ENCODE measurements around the gene ANLN.
"Not testable (repeated sequence)": the region's sequence is repeated elsewhere in the genome, so short reads cannot be mapped to it uniquely, and the experiment has no call there.

ANLN gene
- total RNA-seq = 0.35 to 0.42 reads per million in 2 experiments

- DNase-seq (ENCODE audit: low read depth) = peak; percentile 78
These were observed at the start of gene ANLN for GRCh38 chr7:36389371-36390198. Gene ANLN, plus strand, starts transcription at chr7:36389862. Its CDS starts 165 bp downstream, at chr7:36390027.

GRCh38 chr7:36343548-36343947 is 46.1 kb upstream of the ANLN start:
- no peak for DNase-seq (ENCODE audit: low read depth)

- no peak for DNase-seq (ENCODE audit: low read depth)
These were observed 45.0 kb upstream of the ANLN start for GRCh38 chr7:36344622-36345021.

DNA sequence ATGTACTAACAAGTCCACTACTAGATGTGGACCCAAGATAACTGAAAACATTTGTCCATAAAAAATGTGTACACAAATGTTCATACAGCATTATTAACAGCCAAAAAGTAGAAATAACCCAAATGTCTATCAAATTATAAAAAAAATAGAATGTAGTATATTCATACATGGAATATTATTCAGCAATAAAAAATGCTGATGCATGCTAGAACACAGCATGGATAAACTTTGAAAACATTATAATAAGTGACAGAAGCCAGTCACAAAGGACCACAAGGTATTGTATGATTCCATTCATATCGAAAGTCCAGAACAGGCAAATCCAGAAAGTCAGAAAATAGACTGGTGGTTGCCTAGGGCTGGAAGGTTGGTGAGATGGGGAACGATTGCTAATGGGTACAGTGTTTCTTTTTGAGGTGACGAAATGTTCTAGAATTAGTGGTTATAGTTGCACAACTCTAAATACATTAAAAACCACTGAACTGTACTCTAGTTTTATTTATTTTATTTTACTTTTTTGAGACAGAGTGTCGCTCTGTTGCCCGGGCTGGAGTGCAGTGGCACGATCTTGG is 43.3 kb upstream of the ANLN start:
- DNase-seq (ENCODE audit: low read depth) = no peak

GRCh38 chr7:36348256-36348655 is 41.4 kb upstream of the ANLN start:
- DNase-seq (ENCODE audit: low read depth) = no peak

- no peak for DNase-seq (ENCODE audit: low read depth)
These were observed 40.9 kb upstream of the ANLN start for GRCh38 chr7:36348771-36349170.

DNA sequence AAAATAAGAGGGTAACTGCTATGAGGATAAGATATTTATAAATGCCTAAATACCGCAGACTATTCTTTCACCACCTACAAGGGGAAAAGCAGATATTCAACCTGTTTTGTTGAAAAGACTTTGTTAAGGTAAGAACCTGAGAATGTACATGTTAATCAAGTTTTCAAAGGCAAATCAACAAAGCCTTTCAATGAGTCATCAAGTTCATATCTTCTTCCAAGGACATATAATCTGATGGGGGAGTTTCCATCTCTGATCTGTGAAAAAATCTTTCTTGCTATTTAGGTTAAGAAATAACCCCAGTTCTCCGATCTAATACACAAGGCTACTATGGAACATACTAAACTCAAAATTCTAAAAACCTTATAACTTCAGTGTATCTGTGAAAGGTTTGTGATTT is 40.0 kb upstream of the ANLN start:
- no peak for DNase-seq (ENCODE audit: low read depth)

GRCh38 chr7:36355490-36355889 is 34.2 kb upstream of the ANLN start:
- no peak for DNase-seq (ENCODE audit: low read depth)

DNA sequence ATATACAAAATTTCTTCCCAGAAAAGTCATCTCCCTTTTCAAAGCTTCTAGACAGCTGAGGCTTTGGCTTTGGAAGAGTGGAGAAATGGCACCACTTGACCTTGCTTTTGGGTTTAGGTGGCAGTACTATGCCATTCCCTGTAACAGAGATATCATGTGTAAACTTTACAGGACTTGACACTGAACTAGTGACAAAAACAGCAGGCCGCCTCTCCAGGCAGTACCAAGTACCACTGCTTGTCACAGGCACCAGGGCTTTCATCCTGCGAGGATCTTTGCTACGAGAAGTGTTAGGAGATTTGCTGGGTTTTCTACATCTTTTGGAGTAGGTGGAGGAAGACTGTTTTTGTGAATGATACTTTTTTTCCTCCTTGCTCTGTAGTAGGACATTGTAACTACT is 32.6 kb upstream of the ANLN start:
- no peak for DNase-seq (ENCODE audit: low read depth)

DNA sequence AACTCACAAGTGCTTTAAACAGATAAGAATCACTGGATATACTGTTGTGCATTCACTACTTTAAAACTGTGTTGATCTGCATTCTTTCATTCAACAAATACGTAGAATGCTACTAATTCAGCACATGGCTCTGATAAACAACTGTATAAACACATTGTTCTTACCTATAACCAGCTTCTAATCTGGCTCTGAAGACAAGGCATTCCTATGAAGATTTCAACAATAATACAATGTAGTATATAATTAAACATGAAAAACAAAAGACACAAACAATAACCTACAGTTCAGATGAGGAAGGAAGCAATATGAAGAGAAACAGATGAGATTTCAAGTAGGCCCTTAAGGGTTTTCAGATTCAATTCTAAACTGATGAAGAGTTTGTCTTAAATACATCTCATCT is 31.1 kb upstream of the ANLN start:
- no peak for DNase-seq (ENCODE audit: low read depth)

DNA sequence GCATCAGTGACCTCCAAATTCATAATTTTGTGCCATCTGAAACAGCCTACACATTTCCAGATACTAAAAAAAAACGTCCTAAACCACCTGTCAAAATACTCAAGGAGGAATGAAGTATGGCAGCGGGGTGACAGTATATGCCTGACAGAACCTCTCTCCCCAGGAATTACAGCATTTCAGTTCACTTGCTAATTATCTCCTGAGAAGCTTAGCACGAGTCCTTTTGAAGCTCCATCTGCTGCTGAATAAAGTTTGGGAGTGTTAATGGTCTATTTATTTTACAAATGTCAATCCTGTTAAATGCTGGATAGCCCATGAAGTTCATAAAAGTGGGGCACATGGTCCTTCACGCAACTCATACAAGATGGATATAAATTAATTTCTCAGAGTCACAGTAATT is 29.4 kb upstream of the ANLN start:
- DNase-seq (ENCODE audit: low read depth) = no peak

GRCh38 chr7:36361227-36361626 is 28.4 kb upstream of the ANLN start:
- no peak for DNase-seq (ENCODE audit: low read depth)

DNA sequence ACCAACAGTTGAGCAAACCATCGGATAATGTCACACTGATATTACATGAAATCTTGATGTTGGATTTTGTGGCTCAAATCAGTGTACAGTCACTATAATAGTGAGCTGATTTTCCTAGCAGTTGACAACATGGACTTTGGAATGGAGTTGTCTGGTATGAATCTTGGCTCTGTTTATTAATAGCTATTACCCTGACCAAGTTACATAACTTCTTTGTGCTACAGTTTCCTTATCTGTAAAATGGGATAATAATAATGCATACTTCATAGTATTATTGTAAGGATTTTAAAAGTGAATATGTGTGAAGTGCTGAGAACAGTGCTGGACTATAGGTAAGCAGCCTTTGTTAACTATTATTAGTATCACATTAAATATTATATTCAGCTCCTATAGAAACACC is 26.1 kb upstream of the ANLN start:
- DNase-seq (ENCODE audit: low read depth) = no peak

- DNase-seq (ENCODE audit: low read depth) = no peak
These were observed 23.5 kb upstream of the ANLN start for GRCh38 chr7:36366005-36366717.

- DNase-seq (ENCODE audit: low read depth) = peak; percentile 89
These were observed 22.7 kb upstream of the ANLN start for GRCh38 chr7:36366718-36367560.

DNA sequence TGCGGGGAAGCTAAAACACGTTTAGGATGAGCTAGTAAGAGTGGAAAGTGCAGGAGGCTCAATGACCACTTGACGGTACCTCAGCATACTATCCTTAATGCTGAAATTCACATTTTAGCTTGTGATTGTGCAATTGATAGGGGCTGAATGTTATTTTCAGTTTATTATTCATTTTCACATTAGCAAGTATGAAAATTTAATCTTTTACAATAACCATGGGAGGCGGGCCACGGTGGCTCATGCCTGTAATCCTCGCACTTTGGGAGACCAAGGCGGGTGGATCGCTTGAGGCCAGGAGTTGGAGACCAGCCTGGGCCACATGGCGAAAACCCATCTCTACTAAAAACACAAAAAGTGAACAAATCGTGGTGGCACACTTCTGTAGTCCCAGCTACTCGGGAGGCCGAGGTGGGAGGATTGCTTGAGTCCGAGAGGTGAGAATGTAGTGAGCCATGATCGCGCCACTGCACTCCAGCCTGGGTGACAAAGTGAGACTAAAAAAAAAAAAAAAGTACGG is 22.0 kb upstream of the ANLN start:
- DNase-seq (ENCODE audit: low read depth) = no peak

DNA sequence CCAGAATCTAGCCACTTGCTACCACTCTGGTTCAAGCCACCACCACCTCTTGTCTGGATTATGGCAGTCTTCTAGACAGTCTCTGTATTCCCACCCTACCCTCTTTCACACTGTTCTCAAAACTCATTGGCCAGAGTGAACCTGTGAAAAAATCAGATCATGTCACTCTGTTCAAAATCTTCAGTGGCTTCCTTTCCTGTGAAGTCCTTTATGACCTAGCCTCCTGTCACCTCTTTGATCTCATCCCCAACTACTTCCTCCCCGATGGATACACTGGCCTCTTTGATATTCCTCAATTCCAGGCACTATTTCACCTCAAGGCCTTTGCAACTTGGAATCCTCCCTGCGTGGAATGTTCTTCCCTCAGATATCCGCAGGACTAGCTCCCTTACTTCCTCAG is 21.2 kb upstream of the ANLN start:
- no peak for DNase-seq (ENCODE audit: low read depth)

DNA sequence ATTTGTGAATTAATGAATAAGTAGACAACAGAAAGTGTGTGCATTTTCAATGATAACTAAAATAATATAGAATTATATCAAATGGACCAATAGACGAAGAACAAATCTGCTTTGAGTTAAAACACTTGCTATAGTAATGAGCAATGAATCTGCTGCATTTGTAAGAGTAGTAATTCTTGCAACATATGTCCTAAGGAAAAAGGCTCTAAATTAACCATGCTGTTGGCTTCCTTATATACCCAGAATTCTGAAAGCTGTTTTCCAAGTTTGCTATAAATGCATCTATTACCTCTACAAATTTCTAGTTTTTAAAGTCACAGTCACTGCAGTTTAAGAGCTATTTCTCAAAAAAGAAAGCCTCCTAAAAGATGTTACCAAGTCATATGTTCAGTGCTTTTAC is 20.5 kb upstream of the ANLN start:
- no peak for DNase-seq (ENCODE audit: low read depth)

GRCh38 chr7:36370046-36370445 is 19.6 kb upstream of the ANLN start:
- DNase-seq (ENCODE audit: low read depth) = no peak

GRCh38 chr7:36372156-36372555 is 17.5 kb upstream of the ANLN start:
- no peak for DNase-seq (ENCODE audit: low read depth)

GRCh38 chr7:36378555-36378954 is 11.1 kb upstream of the ANLN start:
- not testable (repeated sequence) for DNase-seq (ENCODE audit: low read depth)

Measured in T follicular helper cell (primary cell).